GM12878 (cell line): ENCODE measurements around the gene FCF1. TPM values are rescaled to one million over a fixed set of nuclear protein-coding genes. Genes with fewer than 3 reads are reported as not detected.

Source experiments
- ATAC-seq: fragments of 200-7000 bp; cut with Tn5 transposase; 3 replicates; pipeline ENCODE4 v1.9.1; 2020; ENCODE audit warnings: mild to moderate bottlenecking, moderate library complexity
- BruUV-seq: library from RNA; stranded (reverse); fragments of 400-500 nt; replicated peaks from 2 replicates; lab custom pipeline; 2021; lab: Mats Ljungman, UMichigan
- CTCF ChIA-PET: fragments of 300-600 bp; sonication (Branson Sonifier 250); formaldehyde crosslinking; extraction: SDS; loops from one replicate; lab custom pipeline; 2021; ENCODE audit warnings: inconsistent platforms; lab: Yijun Ruan, JAX
- POLR2A ChIA-PET: fragments of 350-600 bp; formaldehyde crosslinking; extraction: SDS; loops from one replicate; lab custom pipeline; 2021; ENCODE audit warnings: inconsistent platforms; lab: Charles Lee
- RAD21 ChIA-PET: fragments of 300-600 bp; sonication (Branson Sonifier 250); formaldehyde crosslinking; loops from one replicate; lab custom pipeline; 2023; ENCODE audit warnings: antibody characterized with exemption; ENCODE audit not compliant: unreplicated experiment; lab: Charles Lee
- SMC1A ChIA-PET: fragments of 300-600 bp; sonication (Branson Sonifier 250); formaldehyde crosslinking; loops from one replicate; lab custom pipeline; 2023; ENCODE audit not compliant: unreplicated experiment, uncharacterized antibody; lab: Charles Lee
- DNase-seq: peaks from one replicate; pipeline ENCODE4 v3.0.0-alpha.2; 2011; ENCODE audit warnings: low read depth, low spot score
- FAIRE-seq: peaks from 3 replicates; lab custom pipeline; 2011; peaks lifted over from hg19 to GRCh38; lab: Jason Lieb, UNC
- H2AFZ ChIP-seq: 2 replicates; pipeline ENCODE4 v1.6.0; 2011; ENCODE audit warnings: low read depth, low read length, control low read depth; ENCODE audit not compliant: control insufficient read depth
- H3K27ac ChIP-seq: 2 replicates; pipeline ENCODE4 v1.5.1; 2011; ENCODE audit warnings: control low read depth; ENCODE audit not compliant: control insufficient read depth, insufficient read depth
- H3K27me3 ChIP-seq, 2 experiments: replicated peaks in 1 of 2; 2 replicates each; pipeline versions ENCODE4 v1.6.0 to v1.6.1; 2011; ENCODE audit warnings: low read length in 1 of 2; ENCODE audit not compliant: control insufficient read depth in 2 of 2, insufficient read depth in 2 of 2
- H3K36me3 ChIP-seq, 2 experiments: 2 replicates each; pipeline ENCODE4 v1.5.1; 2011; ENCODE audit warnings: low read length in 1 of 2; ENCODE audit not compliant: control insufficient read depth in 2 of 2, insufficient read depth in 2 of 2
- H3K4me1 ChIP-seq: 2 replicates; pipeline ENCODE4 v1.6.1; 2011; ENCODE audit warnings: mild to moderate bottlenecking, low read length, moderate library complexity, mixed read lengths; ENCODE audit not compliant: control insufficient read depth, insufficient read depth
- H3K4me2 ChIP-seq: 2 replicates; pipeline ENCODE4 v1.6.0; 2011; ENCODE audit warnings: control low read depth; ENCODE audit not compliant: control insufficient read depth, insufficient read depth
- H3K4me3 ChIP-seq: fragments of 200-600 bp; sonication (generic); 2 replicates; pipeline ENCODE4 v1.5.1; 2016
- H3K79me2 ChIP-seq: 2 replicates; pipeline ENCODE4 v1.6.0; 2011; ENCODE audit warnings: low read length; ENCODE audit not compliant: control insufficient read depth, insufficient read depth
- H3K9ac ChIP-seq: 2 replicates; pipeline ENCODE4 v1.8.0; 2011; ENCODE audit warnings: low read length, control low read depth, mixed read lengths; ENCODE audit not compliant: control insufficient read depth, insufficient read depth
- H3K9me3 ChIP-seq: replicated peaks from 3 replicates; pipeline ENCODE4 v1.5.1; 2011; ENCODE audit warnings: mild to moderate bottlenecking, low read length; ENCODE audit not compliant: control insufficient read depth, insufficient read depth
- H4K20me1 ChIP-seq: 2 replicates; pipeline ENCODE4 v1.6.0; 2011; ENCODE audit not compliant: control insufficient read depth, insufficient read depth
- NR2F1 ChIP-seq: fragments of 450-650 bp; conservative IDR thresholded peaks from 2 replicates; pipeline ENCODE4 v1.6.1; 2017; ENCODE audit warnings: mild to moderate bottlenecking
- SIX5 ChIP-seq: IDR thresholded peaks from 2 replicates; pipeline ENCODE4 v1.6.1; 2011; ENCODE audit warnings: mild to moderate bottlenecking, low read depth, low read length, moderate library complexity; ENCODE audit not compliant: severe bottlenecking
- WRNIP1 ChIP-seq: IDR thresholded peaks from 2 replicates; pipeline ENCODE4 v1.6.1; 2011; ENCODE audit warnings: low read depth, low read length, improper control_type of control experiment, borderline replicate concordance
- ZNF384 ChIP-seq: IDR thresholded peaks from 2 replicates; pipeline ENCODE4 v1.6.1; 2012; ENCODE audit warnings: low read depth, mild to moderate bottlenecking, low read length, improper control_type of control experiment, borderline replicate concordance
- WGBS: methylation state at CpG from one replicate; pipeline ENCODE4 v1.1.6; 2016; ENCODE audit warnings: low lambda C conversion rate; ENCODE audit not compliant: insufficient replicate concordance, insufficient coverage; ENCODE audit errors: missing lambda C conversion rate; 5-methylcytosine and 5-hydroxymethylcytosine counted together
- in situ Hi-C: fragments of 300-500 bp; cut with MboI; formaldehyde crosslinking; loops from 9 replicates; pipeline ENCODE4 v1.14.3; 2018; ENCODE audit warnings: mixed read lengths
- intact Hi-C: fragments of 100-400 bp; cut with micrococcal nuclease; formaldehyde crosslinking; loops from one replicate; pipeline ENCODE4 v1.14.2; 2022; ENCODE audit not compliant: unreplicated experiment
- polyA plus RNA-seq, 11 experiments: library from polyadenylated mRNA; depleted of rRNA in 4 of 11; unstranded in 6 of 11; stranded (reverse) in 5 of 11; fragments of >200 nt; fragmentation: Nextera tagmentation in 4 of 11; fragmentation: Illumina TruSeq in 1 of 11; extraction: Ambion mirVana in 4 of 11; extraction: Trizol in 1 of 11; gene quantifications; 1 replicate in 1 of 11; 2 replicates in 10 of 11; pipeline versions ENCODE4 v1.2.1 to v1.2.3, GENCODE V29; 2011 to 2016; ENCODE audit warnings: inconsistent platforms in 2 of 11, missing spikeins in 2 of 11, low read depth in 1 of 11
- total RNA-seq, 4 experiments: library from RNA; depleted of rRNA in 3 of 4; stranded (reverse); fragments of >200 nt in 3 of 4; fragmentation: Illumina TruSeq in 1 of 4; extraction: Trizol in 1 of 4; gene quantifications; 2 replicates each; pipeline versions ENCODE4 v1.2.1 to v1.2.3, GENCODE V29; 2013 to 2021
- TF ChIP-seq, protein P1 (sequence below): fragments of 450-650 bp; IDR thresholded peaks from 2 replicates; pipeline ENCODE4 v1.6.1; 2016; ENCODE audit warnings: mild to moderate bottlenecking
- TF ChIP-seq, protein P2 (sequence below): IDR thresholded peaks from 2 replicates; pipeline ENCODE4 v1.6.1; 2012; ENCODE audit warnings: low read depth, low read length, improper control_type of control experiment

FCF1 gene
- total and polyA plus RNA-seq, 10 of the 15 experiments (the other 5 are each of a cell fraction or from before 2014, with no cell fraction given), result 6.2 to 88.7 (median 28.5) TPM

DNA sequence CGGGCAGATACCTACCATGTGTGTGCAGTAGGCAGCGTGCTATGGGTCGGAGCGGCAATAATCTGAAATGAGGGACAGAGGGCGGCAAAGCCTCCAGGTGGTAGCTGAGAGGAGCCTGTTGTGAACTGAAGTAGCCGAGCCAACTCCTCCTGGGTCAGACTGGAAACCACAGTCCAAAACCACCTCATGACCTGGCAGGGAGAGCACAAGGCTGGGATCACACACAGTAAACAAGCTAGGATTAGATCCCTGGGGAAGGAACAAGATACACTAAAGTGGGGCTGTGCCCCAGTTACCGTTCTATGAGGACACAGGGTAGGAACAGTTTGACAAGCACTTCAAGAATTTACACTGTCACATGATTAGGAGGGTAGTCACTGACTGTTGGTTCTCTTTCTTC lies 49.1 kb upstream of the FCF1 start:
- Histone ChIP-seq H4K20me1 (no peaks in the 10 kb centered on the region), H2AFZ (no peak overlapping the region), H3K9me3 (no peaks in the 10 kb centered on the region), H3K36me3 (peaks cover 15 to 21% of the 10 kb centered on the region in 2 experiments), H3K4me2 (no peak overlapping the region), H3K27me3 (no peaks in the 10 kb centered on the region), H3K4me3 (no peak overlapping the region), H3K9ac (no peak overlapping the region), H3K27ac (no peak overlapping the region), H3K79me2 (no peaks in the 10 kb centered on the region), H3K4me1 (no peaks in the 10 kb centered on the region)
- CTCF ChIA-PET, result no interaction called here
- BruUV-seq, result no TSS peak
- TF ChIP-seq ZNF384 (no peak), WRNIP1 (no peak), SIX5 (no peak), NR2F1 (no peak)
- TF ChIP-seq, protein P1, sequence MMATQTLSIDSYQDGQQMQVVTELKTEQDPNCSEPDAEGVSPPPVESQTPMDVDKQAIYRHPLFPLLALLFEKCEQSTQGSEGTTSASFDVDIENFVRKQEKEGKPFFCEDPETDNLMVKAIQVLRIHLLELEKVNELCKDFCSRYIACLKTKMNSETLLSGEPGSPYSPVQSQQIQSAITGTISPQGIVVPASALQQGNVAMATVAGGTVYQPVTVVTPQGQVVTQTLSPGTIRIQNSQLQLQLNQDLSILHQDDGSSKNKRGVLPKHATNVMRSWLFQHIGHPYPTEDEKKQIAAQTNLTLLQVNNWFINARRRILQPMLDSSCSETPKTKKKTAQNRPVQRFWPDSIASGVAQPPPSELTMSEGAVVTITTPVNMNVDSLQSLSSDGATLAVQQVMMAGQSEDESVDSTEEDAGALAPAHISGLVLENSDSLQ, result no peak
- TF ChIP-seq, protein P2, sequence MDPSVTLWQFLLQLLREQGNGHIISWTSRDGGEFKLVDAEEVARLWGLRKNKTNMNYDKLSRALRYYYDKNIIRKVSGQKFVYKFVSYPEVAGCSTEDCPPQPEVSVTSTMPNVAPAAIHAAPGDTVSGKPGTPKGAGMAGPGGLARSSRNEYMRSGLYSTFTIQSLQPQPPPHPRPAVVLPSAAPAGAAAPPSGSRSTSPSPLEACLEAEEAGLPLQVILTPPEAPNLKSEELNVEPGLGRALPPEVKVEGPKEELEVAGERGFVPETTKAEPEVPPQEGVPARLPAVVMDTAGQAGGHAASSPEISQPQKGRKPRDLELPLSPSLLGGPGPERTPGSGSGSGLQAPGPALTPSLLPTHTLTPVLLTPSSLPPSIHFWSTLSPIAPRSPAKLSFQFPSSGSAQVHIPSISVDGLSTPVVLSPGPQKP, result no peak
- RAD21 ChIA-PET, result no interaction called here
- in situ Hi-C loops (no loop called here), intact Hi-C loops (no loop called here)
- POLR2A ChIA-PET, result no interaction called here
- no peak for ATAC-seq
- SMC1A ChIA-PET, result no interaction called here
- no peak for FAIRE-seq
- 92% methylated on average over 7 of the region's 7 CpGs for WGBS
- DNase-seq, result no peak
